HG03520 (cell line): ENCODE results near the gene BCLAF3.
A peak's percentile ranks its signal among the peaks of the same experiment; 100 is the strongest.

Source experiments
- ATAC-seq: cut with Tn5 transposase; IDR thresholded peaks from one replicate; pipeline ENCODE4 v1.9.1; 2021; ENCODE audit warnings: mild to moderate bottlenecking, moderate library complexity; ENCODE audit not compliant: unreplicated experiment

Gene BCLAF3

GRCh38 chrX:19968276-19968675 lies 22.6 kb downstream of the BCLAF3 start:
- no peak for ATAC-seq

- ATAC-seq = no peak
Measured at GRCh38 chrX:19966056-19966455, 24.8 kb downstream of the BCLAF3 start.

- peak; percentile 73 for ATAC-seq
Measured at GRCh38 chrX:19964017-19964710, 26.7 kb downstream of the BCLAF3 start.

GRCh38 chrX:19960913-19961312 lies 29.9 kb downstream of the BCLAF3 start:
- no peak for ATAC-seq

GRCh38 chrX:19958552-19959486 lies 32.0 kb downstream of the BCLAF3 start:
- no peak for ATAC-seq

- ATAC-seq = no peak
Measured at GRCh38 chrX:19956923-19957322, 33.9 kb downstream of the BCLAF3 start.

GRCh38 chrX:19956306-19956705 lies 34.6 kb downstream of the BCLAF3 start:
- ATAC-seq = no peak

GRCh38 chrX:19955306-19955705 lies 35.6 kb downstream of the BCLAF3 start:
- ATAC-seq = no peak

GRCh38 chrX:19954335-19955096 lies 36.3 kb downstream of the BCLAF3 start:
- ATAC-seq = no peak

- ATAC-seq = no peak
Measured at GRCh38 chrX:19953145-19953544, 37.7 kb downstream of the BCLAF3 start.

- ATAC-seq = no peak
Measured at GRCh38 chrX:19949340-19949739, 41.5 kb downstream of the BCLAF3 start.

- no peak for ATAC-seq
Measured at GRCh38 chrX:19947612-19948011, 43.2 kb downstream of the BCLAF3 start.
